GM18526 (cell line): ENCODE measurements around the gene IL23A.

Source experiments
- POLR2A ChIP-seq: IDR thresholded peaks from 3 replicates; pipeline ENCODE4 v1.6.1; 2011; ENCODE audit not compliant: insufficient read length; ENCODE audit errors: extremely low read depth

The IL23A gene

DNA sequence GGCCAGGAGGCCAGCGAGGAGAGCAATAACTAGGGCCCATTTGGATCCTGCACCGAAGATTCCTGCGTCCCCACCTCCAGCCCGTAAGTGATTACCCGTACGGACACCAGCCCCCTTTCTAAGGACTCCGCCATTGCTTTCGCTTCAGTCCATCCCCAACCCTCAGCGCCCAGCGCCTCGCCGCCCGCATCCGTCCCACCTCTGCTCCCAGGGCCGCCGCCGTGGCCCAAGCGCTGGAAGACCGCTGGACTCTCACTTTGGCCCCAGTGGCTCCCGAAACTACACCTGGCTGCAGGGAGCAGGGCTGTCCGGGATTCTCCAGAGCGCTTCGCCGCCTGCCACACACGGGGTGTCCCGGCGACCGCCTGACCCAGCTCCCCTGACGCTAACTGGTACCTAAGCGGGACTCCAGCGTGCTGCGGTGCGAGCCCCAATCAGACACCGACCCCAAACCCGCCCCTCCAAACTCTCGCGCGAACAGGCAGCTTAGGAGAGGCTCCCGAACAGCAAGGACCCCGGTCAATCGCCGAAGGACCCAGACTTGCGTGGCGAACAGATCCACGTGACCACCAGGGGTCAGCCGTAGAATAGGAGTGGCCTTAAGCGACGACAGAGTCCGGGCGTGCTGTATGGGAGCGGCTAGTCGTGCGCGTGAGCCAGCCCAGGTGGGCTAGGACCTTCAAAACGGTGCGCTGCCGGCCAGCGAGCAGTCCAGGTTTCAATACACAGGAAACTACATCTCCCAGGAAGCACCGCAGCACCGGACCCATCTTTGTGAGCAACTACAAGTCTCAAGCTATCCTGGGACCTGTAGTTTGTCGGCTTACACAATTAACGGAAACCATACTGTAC, 22.8 kb upstream of the IL23A start, which contains the start of gene CNPY2:
Gene CNPY2 (minus strand): TSS at position 367 of the 852 bp plus-strand sequence. CDS start 771 bp downstream, outside the sequence.
- peak; percentile 93 for TF ChIP-seq POLR2A

DNA sequence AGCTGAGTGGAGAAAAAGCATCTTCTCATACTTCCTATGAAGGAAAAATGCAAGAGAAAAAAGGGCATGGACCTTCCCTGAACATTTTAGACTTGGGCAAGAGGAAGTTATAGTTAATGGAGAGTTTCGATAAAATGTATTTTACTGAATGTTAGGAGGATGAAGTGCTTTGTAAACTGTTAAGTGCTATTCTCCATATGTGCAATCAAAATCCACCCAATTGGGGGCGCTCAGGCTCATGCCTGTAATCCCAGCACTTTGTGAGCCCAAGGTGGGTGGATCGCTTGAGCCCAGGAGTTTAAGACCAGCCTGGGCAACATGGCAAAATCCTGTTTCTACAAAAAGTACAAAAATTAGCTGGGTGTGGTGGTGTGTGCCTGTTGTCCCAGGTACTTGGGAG, 21.0 kb upstream of the IL23A start:
- no peak for TF ChIP-seq POLR2A

DNA sequence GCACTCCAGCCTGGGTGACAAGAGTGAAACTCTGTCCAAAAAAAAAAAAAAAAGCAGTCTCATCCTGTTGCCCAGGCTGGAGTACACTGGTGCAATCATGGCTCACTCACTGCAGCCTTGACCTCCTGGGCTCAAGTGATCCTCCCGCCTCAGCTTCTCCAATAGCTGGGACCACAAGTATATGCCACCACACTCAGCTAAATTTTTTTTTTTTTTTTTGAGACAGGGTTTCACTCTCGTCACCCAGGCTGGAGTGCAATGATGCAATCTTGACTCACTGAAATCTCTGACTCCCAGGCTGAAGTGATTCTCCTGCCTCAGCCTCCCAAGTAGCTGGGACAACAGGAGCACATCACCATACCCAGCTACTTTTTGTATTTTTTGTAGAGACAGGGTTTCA, 17.7 kb upstream of the IL23A start:
- no peak for TF ChIP-seq POLR2A

DNA sequence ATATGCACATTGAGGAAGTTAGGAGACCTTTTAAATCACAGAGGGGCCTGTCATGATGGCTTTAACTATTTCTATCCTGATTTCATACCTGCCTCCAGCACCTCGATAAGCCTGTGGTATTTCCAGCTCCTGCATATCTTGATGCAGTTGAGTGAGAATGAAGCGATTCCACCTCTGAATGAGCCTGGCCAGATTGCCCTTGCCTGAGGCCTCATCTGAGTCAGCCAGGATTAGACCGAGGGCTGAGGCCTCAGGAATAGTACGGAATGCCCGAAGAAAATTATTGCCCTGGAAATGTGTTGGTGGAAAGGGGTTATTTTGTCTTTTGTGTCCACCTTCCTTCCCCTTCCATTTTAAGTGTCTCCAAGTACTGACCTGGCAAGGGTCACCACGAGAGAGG, 14.5 kb upstream of the IL23A start:
- no peak for TF ChIP-seq POLR2A

DNA sequence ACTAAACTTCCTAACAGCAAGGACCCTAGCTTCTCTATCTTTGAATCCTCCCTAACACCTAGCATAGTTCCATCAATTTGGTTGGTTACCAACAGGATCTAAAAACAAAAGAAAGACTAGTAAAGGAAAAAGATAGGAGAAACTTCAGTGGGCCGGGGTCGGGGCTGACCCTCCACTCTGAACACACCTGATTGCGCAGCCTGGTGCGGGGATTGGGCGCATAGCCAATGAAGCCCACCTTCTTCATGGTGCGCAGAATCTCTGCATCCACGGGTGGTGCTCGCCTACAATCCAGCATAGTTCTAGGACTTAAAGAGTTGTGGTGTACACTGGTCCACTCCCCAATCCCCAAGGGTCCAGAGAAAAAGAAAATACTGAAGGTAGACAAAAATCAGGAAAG, 12.6 kb upstream of the IL23A start:
- no peak for TF ChIP-seq POLR2A

DNA sequence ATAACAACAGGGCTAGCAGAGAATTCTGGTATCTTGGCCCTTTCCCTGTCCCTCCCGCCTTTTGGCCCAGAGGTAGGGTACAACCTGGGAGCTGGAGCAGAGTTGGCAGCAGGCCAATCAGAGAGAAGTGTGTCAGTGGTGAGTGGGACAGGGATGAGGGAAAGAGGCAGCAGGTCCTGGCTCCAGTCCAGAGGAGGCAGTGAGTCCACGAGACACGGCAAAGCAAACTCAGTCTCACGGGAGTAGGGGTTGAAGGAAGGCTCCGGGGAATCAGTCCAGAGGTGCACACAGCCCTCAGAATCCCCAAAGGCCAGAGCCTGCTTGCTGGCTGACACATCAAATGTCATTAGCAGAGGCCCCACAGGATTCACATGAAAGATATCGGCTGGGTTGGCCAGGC, 12.2 kb upstream of the IL23A start:
- TF ChIP-seq POLR2A, result no peak

DNA sequence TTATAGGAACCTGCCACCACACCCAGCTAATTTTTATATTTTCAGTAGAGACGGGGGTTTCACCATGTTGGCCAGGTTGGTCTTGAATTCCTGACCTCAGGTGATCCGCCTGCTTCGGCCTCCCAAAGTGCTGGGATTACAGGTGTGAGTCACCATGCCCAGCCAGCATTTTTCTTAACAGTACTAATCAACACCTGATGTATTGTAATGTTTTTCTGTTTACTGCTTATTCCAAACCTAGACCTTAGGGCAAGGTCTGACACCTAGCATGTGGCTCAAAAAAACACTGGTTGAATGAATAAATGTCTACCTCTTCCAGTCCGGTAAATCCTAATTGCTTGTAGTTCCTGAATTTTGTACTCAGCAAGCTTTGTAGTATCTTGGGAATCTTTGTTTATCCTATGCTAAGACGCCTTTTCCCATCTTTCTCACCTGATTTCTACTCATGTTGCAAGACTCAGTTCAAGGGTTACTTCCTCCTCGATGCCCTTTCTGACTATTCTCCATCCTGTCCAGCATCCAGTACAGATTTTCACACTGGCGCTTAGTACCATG, 7.7 kb upstream of the IL23A start:
- no peak for TF ChIP-seq POLR2A

DNA sequence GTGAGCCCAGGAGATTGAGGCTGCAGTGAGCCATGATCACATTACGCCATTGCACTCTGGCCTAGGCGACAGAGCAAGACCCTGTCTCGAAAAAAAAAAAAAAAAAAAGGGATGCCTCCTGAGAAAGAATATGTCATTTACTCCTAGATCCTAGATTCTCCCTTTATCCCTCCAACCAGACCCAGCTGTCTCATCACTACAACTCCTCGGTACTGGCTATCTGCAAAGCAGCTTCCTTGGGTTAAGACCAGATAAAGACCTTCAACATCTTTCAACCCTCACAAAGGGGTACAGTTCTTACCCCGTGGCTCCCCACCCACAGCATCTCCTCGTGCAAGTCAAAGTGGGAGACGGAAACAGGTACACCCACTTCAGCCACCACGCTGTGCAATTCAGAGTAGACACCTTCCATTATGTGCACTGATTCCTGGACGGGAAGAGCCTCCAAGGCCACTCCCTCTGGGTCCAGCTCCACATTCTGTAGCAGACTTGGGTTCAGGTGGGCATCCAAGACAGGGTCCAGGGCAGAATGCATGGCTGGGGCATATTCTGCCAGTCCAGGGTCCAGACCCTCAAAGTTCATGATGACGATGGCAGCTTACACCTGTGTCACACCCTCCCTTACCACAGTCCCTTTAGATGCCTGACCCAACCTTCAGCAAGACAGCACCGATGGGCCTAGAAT, 6.0 kb upstream of the IL23A start:
- TF ChIP-seq POLR2A, result no peak

DNA sequence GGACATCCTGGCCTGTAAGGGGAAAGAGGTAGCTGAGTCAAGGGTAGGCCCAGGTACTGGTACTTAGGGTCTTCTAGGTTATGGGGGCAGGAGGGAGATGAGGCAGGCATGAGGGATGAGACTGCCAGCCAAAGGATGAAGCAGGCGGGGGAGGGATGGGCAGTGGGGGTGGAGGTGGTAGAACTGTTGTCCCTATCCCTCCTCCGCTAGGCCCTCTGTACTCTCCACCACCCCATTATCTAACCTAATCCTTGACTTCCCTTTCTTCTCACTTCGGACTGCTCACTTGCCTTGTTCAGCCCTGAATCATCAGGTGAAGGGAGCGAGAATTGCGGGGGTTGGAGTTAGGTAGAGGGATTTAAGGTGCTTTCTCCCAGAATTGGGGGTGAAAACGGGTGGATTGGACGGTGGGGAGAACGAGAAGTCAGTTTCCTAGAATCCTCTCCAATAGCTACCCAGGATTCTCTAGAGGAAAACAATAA, 5.4 kb upstream of the IL23A start:
- TF ChIP-seq POLR2A, result no peak

DNA sequence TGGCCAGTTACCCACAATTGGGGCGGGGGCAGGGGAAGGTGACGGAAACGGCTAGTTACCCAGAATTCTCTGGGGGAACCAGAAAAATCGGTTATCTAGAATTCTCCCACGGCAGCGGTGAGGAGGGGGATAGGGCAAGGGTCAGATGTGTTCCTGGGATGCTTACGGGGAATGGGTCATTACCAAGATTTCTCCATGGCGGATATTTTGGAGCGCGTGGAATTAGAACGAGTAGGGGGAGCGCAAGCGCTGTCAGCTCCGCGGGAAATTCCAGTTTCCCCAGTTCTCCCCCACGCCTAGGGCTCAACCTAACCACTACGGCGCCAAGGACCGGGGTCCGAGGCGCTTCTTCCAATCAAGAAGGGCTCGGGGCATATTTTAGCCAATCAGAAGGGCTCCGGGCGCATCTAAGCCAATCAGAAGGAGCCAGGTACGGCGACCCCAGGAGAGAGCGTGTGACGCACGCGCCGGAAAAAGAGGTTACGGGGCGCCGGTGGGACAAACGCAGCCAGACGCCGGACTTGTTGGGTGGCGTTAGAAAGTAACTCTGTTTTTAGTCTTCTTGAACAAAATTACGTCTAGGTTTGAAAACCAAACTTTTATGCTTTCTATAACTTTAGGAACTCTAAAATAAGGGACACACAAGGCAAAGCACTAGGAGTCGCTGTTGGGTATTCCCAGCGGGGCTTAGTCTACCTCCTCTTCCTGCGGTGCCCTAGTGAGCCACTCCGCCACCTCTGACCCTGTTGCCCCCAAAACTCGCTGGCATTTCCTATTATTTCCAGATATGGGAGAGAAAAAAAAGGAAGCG, 4.8 kb upstream of the IL23A start, which contains the start of gene PAN2:
Gene PAN2 (minus strand): TSS at position 322 of the 811 bp plus-strand sequence. CDS start 906 bp downstream, outside the sequence.
- TF ChIP-seq POLR2A, result peak; percentile 88

DNA sequence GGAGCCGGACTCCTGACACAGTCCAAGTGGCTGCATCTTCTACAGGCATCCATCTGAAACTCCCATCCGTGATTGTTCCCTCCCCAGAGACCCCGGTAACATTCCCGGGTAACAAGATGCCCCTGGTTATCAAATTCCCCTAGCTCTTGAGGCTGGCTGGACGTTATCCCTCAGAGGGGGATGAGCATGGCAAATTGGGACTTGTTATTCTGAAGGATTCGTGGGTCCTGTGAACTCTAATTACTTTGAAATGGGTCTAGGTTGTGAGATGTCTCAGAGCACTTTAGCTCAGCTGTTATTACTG, 4.2 kb upstream of the IL23A start:
- TF ChIP-seq POLR2A, result no peak

DNA sequence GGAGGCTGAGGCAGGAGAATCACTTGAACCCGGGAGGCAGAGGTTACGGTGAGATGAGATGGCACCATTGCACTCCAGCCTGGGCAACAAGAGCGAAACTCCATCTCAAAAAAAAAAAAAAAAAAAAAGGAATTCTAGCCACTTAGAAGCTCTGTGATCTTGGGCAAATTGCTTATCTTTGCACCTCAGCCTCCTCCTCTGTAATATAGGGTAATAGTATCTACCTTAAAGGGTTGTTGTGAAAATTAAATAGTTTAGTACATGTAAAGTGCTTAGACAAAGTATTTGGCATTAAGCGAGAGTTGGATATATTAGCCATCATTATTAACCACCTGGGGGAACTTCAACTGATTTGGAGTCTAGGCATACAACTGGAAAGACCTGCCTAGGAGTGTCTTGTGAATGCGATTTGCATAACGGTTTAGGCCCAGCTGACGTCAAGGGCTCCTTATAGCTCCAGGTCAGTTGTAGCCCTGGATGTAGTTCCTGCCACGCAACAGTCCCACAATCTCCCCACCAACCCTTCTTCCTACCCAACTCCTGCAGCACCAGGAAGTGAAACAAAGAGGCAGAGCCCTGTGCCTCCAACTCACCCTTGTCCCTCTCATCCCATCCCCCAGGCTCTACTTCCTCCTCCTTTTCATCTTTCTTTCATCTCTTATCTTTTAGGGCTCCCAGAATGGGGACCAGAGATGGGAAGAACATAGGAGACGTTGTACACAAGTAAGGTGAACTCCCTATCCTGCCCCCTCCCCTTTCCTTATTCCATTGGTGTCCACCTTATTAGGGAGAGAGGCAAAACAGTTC, 2.1 kb upstream of the IL23A start:
- no peak for TF ChIP-seq POLR2A

DNA sequence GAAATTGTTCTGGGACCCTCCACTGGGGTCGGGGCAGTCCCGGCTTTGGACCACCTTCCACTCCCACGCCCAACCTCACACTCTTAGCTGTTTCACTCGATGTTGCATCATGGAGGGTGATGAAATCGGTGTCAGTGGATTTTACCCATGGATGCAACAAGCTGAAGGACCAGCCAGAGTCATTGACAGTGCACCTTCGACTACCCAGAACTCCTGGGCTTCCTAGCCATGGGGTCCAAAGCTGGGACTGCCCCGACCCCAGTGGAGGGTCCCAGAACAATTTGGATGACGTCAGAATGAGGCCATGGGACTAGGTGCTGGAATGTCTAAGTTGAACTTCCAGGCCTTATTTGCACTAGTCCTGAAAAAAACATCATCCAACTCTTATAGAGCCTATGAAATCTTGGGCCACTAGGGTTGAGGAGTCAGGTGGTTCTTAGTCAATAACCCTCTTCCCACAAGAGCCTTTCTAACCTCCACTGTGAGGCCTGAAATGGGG, 882 bp upstream of the IL23A start:
- TF ChIP-seq POLR2A, result no peak

DNA sequence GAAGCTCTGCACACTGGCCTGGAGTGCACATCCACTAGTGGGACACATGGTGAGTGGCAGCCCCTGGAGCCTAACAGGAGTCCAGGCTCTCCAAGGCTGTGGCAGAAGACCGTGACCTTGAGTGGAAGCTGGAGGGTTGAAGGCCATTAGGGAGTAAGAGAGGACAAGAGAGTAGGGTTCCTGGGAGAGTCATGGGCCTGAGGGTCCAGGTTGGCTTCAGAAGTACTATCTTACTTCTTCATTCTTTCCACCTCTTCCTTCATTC, 406 bp downstream of the IL23A start:
- TF ChIP-seq POLR2A, result no peak
